H9 (cell line): ENCODE measurements around the gene SLC1A4. TPM values are rescaled to one million over a fixed set of nuclear protein-coding genes. Genes with fewer than 3 reads are reported as not detected.

Source experiments
- DNase-seq: peaks from one replicate; pipeline ENCODE4 v3.0.0-alpha.2; 2017
- H2AFZ ChIP-seq: one replicate; pipeline ENCODE4 v1.6.1; 2013; ENCODE audit warnings: mild to moderate bottlenecking, low read length, control low read depth, moderate library complexity
- H2AK5ac ChIP-seq: 2 replicates; pipeline ENCODE4 v1.6.1; 2013; ENCODE audit warnings: low read length, control low read depth, mixed read lengths; ENCODE audit not compliant: insufficient read length
- H2BK120ac ChIP-seq: one replicate; pipeline ENCODE4 v1.6.1; 2013; ENCODE audit warnings: low read depth, mild to moderate bottlenecking, low read length, control low read depth, inconsistent platforms; ENCODE audit not compliant: poor library complexity, severe bottlenecking
- H2BK12ac ChIP-seq: 2 replicates; pipeline ENCODE4 v1.6.1; 2013; ENCODE audit warnings: low read length, control low read depth, mixed read lengths, low read depth; ENCODE audit not compliant: insufficient read length
- H2BK15ac ChIP-seq: 2 replicates; pipeline ENCODE4 v1.6.1; 2013; ENCODE audit warnings: low read depth, low read length, control low read depth
- H2BK20ac ChIP-seq: one replicate; pipeline ENCODE4 v1.6.1; 2013; ENCODE audit warnings: low read depth, mild to moderate bottlenecking, low read length, control low read depth, inconsistent platforms; ENCODE audit not compliant: poor library complexity, severe bottlenecking
- H2BK5ac ChIP-seq: 2 replicates; pipeline ENCODE4 v1.6.1; 2013; ENCODE audit warnings: low read length, control low read depth, mixed read lengths; ENCODE audit not compliant: insufficient read length
- H3K14ac ChIP-seq: 2 replicates; pipeline ENCODE4 v1.6.1; 2013; ENCODE audit warnings: low read length, control low read depth; ENCODE audit not compliant: insufficient read depth
- H3K18ac ChIP-seq: 2 replicates; pipeline ENCODE4 v1.6.1; 2013; ENCODE audit warnings: low read depth, mild to moderate bottlenecking, mixed read lengths, low read length, control low read depth; ENCODE audit not compliant: insufficient read length
- H3K23ac ChIP-seq: 2 replicates; pipeline ENCODE4 v1.6.1; 2013; ENCODE audit warnings: low read length, control low read depth, mixed read lengths, low read depth; ENCODE audit not compliant: insufficient read length
- H3K23me2 ChIP-seq: 2 replicates; pipeline ENCODE4 v1.6.1; 2013; ENCODE audit warnings: low read depth, mild to moderate bottlenecking, mixed read lengths, low read length, control low read depth; ENCODE audit not compliant: insufficient read length, poor library complexity, severe bottlenecking
- H3K27ac ChIP-seq: 2 replicates; pipeline ENCODE4 v1.5.1; 2013; ENCODE audit warnings: low read length, control low read depth, mixed read lengths, low read depth; ENCODE audit not compliant: insufficient read length
- H3K27me3 ChIP-seq: 2 replicates; pipeline ENCODE4 v1.6.1; 2013; ENCODE audit warnings: low read length, control low read depth, inconsistent platforms; ENCODE audit not compliant: insufficient read depth
- H3K4ac ChIP-seq: 2 replicates; pipeline ENCODE4 v1.6.1; 2013; ENCODE audit warnings: low read depth, mild to moderate bottlenecking, control low read depth, inconsistent platforms, low read length, moderate library complexity
- H3K4me1 ChIP-seq: 2 replicates; pipeline ENCODE4 v1.6.1; 2013; ENCODE audit warnings: low read length, control low read depth, inconsistent platforms; ENCODE audit not compliant: insufficient read depth
- H3K4me2 ChIP-seq: 2 replicates; pipeline ENCODE4 v1.6.1; 2013; ENCODE audit warnings: low read length, control low read depth, mixed read lengths; ENCODE audit not compliant: insufficient read length, insufficient read depth
- H3K56ac ChIP-seq: 2 replicates; pipeline ENCODE4 v1.6.1; 2013; ENCODE audit warnings: low read depth, mild to moderate bottlenecking, mixed read lengths, low read length, control low read depth; ENCODE audit not compliant: insufficient read length
- H3K79me1 ChIP-seq: 2 replicates; pipeline ENCODE4 v1.6.1; 2013; ENCODE audit warnings: low read depth, mild to moderate bottlenecking, moderate library complexity, low read length, control low read depth, inconsistent platforms; ENCODE audit not compliant: insufficient read depth, poor library complexity, severe bottlenecking
- H3K79me2 ChIP-seq: 2 replicates; pipeline ENCODE4 v1.6.1; 2013; ENCODE audit warnings: low read length, control low read depth, inconsistent platforms; ENCODE audit not compliant: insufficient read depth
- H3K9ac ChIP-seq: 2 replicates; pipeline ENCODE4 v1.6.1; 2013; ENCODE audit warnings: low read length, control low read depth, mixed read lengths; ENCODE audit not compliant: insufficient read length; ENCODE audit errors: extremely low read depth
- H3K9me3 ChIP-seq: one replicate; pipeline ENCODE4 v1.6.1; 2013; ENCODE audit warnings: low read depth, low read length, inconsistent platforms; ENCODE audit not compliant: control insufficient read depth
- H3T11ph ChIP-seq: one replicate; pipeline ENCODE4 v1.6.1; 2013; ENCODE audit warnings: mild to moderate bottlenecking, low read length, control low read depth, inconsistent platforms
- H4K20me1 ChIP-seq: one replicate; pipeline ENCODE4 v1.6.1; 2013; ENCODE audit not compliant: control insufficient read depth, insufficient read length, insufficient read depth
- H4K5ac ChIP-seq: 2 replicates; pipeline ENCODE4 v1.6.1; 2013; ENCODE audit warnings: low read depth, mild to moderate bottlenecking, mixed read lengths, low read length, control low read depth; ENCODE audit not compliant: insufficient read length
- H4K8ac ChIP-seq: replicated peaks from 2 replicates; pipeline ENCODE4 v1.6.1; 2013; ENCODE audit warnings: low read length, control low read depth, mixed read lengths, low read depth; ENCODE audit not compliant: insufficient read length
- H4K91ac ChIP-seq: 2 replicates; pipeline ENCODE4 v1.6.1; 2013; ENCODE audit warnings: low read depth, mild to moderate bottlenecking, moderate library complexity, mixed read lengths, low read length, control low read depth; ENCODE audit not compliant: insufficient read length
- H3K27ac Mint-ChIP-seq, 3 experiments: 2 replicates in 2 of 3; 3 replicates in 1 of 3; pipeline ENCODE4 v1.8.0; 2020 to 2021; ENCODE audit warnings: mixed read lengths in 3 of 3, mild to moderate bottlenecking in 1 of 3, moderate library complexity in 1 of 3
- H3K27me3 Mint-ChIP-seq: 2 replicates; pipeline ENCODE4 v1.8.0; 2021; ENCODE audit warnings: low read depth, mild to moderate bottlenecking, moderate library complexity, mixed read lengths
- H3K36me3 Mint-ChIP-seq, 3 experiments: 2 replicates in 2 of 3; 3 replicates in 1 of 3; pipeline ENCODE4 v1.8.0; 2020 to 2021; ENCODE audit warnings: low read depth in 3 of 3, mixed read lengths in 3 of 3; ENCODE audit not compliant: insufficient read depth in 1 of 3
- H3K4me1 Mint-ChIP-seq, 2 experiments: 2 replicates each; pipeline ENCODE4 v1.8.0; 2020; ENCODE audit warnings: mixed read lengths in 2 of 2
- H3K4me3 Mint-ChIP-seq, 2 experiments: 2 replicates in 1 of 2; 3 replicates in 1 of 2; pipeline ENCODE4 v1.8.0; 2020 to 2021; ENCODE audit warnings: mild to moderate bottlenecking in 2 of 2, mixed read lengths in 2 of 2, moderate library complexity in 1 of 2
- H3K9me3 Mint-ChIP-seq, 2 experiments: 2 replicates in 1 of 2; 3 replicates in 1 of 2; pipeline ENCODE4 v1.8.0; 2020; ENCODE audit warnings: mild to moderate bottlenecking in 2 of 2, mixed read lengths in 2 of 2, moderate library complexity in 1 of 2
- CTCF ChIP-seq: fragments of 200-600 bp; sonication (generic); conservative IDR thresholded peaks from 3 replicates; pipeline ENCODE4 v1.8.0; 2021; ENCODE audit warnings: antibody characterized with exemption, mild to moderate bottlenecking
- WGBS: extraction: QIAGEN DNeasy Blood & Tissue Kit; methylation state at CpG from one replicate; pipeline ENCODE4 v1.1.7; 2013; ENCODE audit warnings: missing lambda C conversion rate, low lambda C conversion rate, mixed read lengths; ENCODE audit not compliant: insufficient read length; ENCODE audit errors: extremely low coverage; 5-methylcytosine and 5-hydroxymethylcytosine counted together
- total RNA-seq: library from RNA; stranded (reverse); gene quantifications from 2 replicates; pipeline ENCODE4 v1.2.1, GENCODE V29; 2021

Gene SLC1A4
- total RNA-seq, 1 experiment from 2014 or later: 1.9 TPM

GRCh38 chr2:65067806-65068553, 78.8 kb downstream of the SLC1A4 start:
- no peak overlapping the region for H3K23ac ChIP-seq
- no peak overlapping the region for H2BK20ac ChIP-seq
- H3K18ac ChIP-seq: no peak overlapping the region
- H3K9ac ChIP-seq: no peak overlapping the region
- no peak overlapping the region for H2BK15ac ChIP-seq
- no peak overlapping the region for H2AFZ ChIP-seq
- no peak overlapping the region for H3K56ac ChIP-seq
- no peak overlapping the region for H4K8ac ChIP-seq
- no peaks in the 10 kb centered on the region for H3K27me3 ChIP-seq
- H2BK12ac ChIP-seq: no peak overlapping the region
- H2AK5ac ChIP-seq: no peak overlapping the region
- no peaks in the 10 kb centered on the region for H3K4me1 ChIP-seq
- H3K14ac ChIP-seq: no peak overlapping the region
- H3K9me3 ChIP-seq: no peaks in the 10 kb centered on the region
- no peaks in the 10 kb centered on the region for H3K23me2 ChIP-seq
- H3K27ac Mint-ChIP-seq: peak overlapping the region in 2 of 3 experiments; percentile 58 to 81; a peak in 4 of 7 replicates
- H3K79me2 ChIP-seq: peaks cover 6% of the 10 kb centered on the region; the same call in 1 of the 2 replicates
- H3K4me1 Mint-ChIP-seq: peaks cover 7 to 8% of the 10 kb centered on the region in 2 experiments; a peak in 2 of 4 replicates
- H3K4me2 ChIP-seq: no peak overlapping the region
- H3K27me3 Mint-ChIP-seq: no peaks in the 10 kb centered on the region
- no peak overlapping the region for H3K27ac ChIP-seq
- H4K91ac ChIP-seq: no peak overlapping the region
- no peak overlapping the region for H3T11ph ChIP-seq
- no peak for DNase-seq
- WGBS: no CpG with 5 or more reads among the region's 14 CpGs
- H2BK5ac ChIP-seq: no peak overlapping the region
- peaks cover 2% of the 10 kb centered on the region for H4K20me1 ChIP-seq
- no peak overlapping the region for H3K4me3 Mint-ChIP-seq
- no peak overlapping the region for H2BK120ac ChIP-seq
- peaks cover under 1% of the 10 kb centered on the region for H3K79me1 ChIP-seq
- no peak overlapping the region for H3K4ac ChIP-seq
- peaks cover 24 to 36% (median 33%) of the 10 kb centered on the region in 3 experiments; a peak in 6 of 7 replicates for H3K36me3 Mint-ChIP-seq
- H3K9me3 Mint-ChIP-seq: no peaks in the 10 kb centered on the region
- no peak for TF ChIP-seq CTCF
- no peak overlapping the region for H4K5ac ChIP-seq
